Measurements from ENCODE around the gene S100A5. TPM values are rescaled to one million over a fixed set of nuclear protein-coding genes. Genes with fewer than 3 reads are reported as not detected.
A peak's percentile ranks its signal among the peaks of the same experiment; 100 is the strongest.

S100A5 gene
- total and polyA plus RNA-seq, 9 of the 15 experiments (the other 6 are each of a cell fraction or from before 2014, with no cell fraction given), result 0.56 to 1.4 (median 0.64) TPM; not detected in 5

DNA sequence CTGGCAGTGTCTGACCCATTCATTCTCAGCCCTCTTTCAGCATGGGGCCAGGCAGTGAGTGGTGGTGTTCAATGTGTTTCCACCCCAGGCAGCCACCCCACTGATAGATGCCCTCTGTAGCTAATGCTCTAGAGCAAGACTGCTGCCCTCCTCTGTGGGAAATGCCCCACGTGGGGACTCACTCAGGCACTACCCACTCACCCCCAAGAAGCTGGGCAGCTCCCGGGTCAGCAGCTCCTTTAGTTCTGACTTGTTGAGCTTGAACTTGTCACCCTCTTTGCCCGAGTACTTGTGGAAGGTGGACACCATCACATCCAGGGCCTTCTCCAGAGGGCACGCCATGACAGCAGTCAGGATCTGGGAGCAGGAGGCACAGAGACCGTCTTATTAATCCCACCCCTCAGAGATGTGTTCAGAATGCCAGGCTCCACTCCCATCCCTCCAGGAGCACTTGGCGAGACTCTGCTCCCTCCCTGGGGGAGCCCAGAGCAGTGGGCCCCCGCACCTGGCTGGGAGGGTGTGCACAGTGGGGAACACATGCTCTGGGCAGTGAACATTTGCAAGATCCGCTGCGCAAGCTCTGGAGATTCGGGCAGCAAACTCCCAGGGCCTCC, 3.8 kb upstream of the S100A5 start (continued):
- no peak for TF ChIP-seq ATF6 (CRISPR knock-in tag; IDR thresholded peaks at IDR 0.05)
- TF ChIP-seq PHF8 (IDR thresholded peaks at IDR 0.05; ENCODE audit: borderline replicate concordance, low read length), result peak; percentile 47; the same call in 1 of the 2 replicates
- TF ChIP-seq CBX3 (IDR thresholded peaks at IDR 0.05; ENCODE audit: borderline replicate concordance in 1 of 2, low read length in 2 of 2), result peak in 1 of 2 experiments; percentile 96; a peak in 1 of 3 replicates
- TF ChIP-seq, protein P1, sequence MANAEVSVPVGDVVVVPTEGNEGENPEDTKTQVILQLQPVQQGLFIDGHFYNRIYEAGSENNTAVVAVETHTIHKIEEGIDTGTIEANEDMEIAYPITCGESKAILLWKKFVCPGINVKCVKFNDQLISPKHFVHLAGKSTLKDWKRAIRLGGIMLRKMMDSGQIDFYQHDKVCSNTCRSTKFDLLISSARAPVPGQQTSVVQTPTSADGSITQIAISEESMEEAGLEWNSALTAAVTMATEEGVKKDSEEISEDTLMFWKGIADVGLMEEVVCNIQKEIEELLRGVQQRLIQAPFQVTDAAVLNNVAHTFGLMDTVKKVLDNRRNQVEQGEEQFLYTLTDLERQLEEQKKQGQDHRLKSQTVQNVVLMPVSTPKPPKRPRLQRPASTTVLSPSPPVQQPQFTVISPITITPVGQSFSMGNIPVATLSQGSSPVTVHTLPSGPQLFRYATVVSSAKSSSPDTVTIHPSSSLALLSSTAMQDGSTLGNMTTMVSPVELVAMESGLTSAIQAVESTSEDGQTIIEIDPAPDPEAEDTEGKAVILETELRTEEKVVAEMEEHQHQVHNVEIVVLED (CRISPR knock-in tag; IDR thresholded peaks at IDR 0.05), result no peak
- no peak for TF ChIP-seq CHD4 (IDR thresholded peaks at IDR 0.05; ENCODE audit: insufficient read depth, insufficient replicate concordance, low read depth, low read length, poor library complexity, severe bottlenecking)
- TF ChIP-seq MTA1 (IDR thresholded peaks at IDR 0.05; ENCODE audit: borderline replicate concordance), result no peak
- no peak for TF ChIP-seq GTF2B (IDR thresholded peaks at IDR 0.05; ENCODE audit: extremely low read depth, insufficient read length)
- TF ChIP-seq ZNF232 (CRISPR knock-in tag; IDR thresholded peaks at IDR 0.05), result no peak
- no peak for TF ChIP-seq ASH1L (IDR thresholded peaks at IDR 0.05; ENCODE audit: borderline replicate concordance, low read depth, partially characterized antibody)
- TF ChIP-seq NR2C2 (CRISPR knock-in tag; IDR thresholded peaks at IDR 0.05), result 0 out of 2 replicates have a peak, but pooled peaks have one; percentile 51
- TF ChIP-seq NR2C2 (tag; IDR thresholded peaks at IDR 0.05), result no peak
- TF ChIP-seq SNRNP70 (optimal IDR thresholded peaks at IDR 0.05; ENCODE audit: low read depth, low read length), result no peak
- no peak for TF ChIP-seq MXI1 (IDR thresholded peaks at IDR 0.05; ENCODE audit: low read depth, low read length)
- no peak for TF ChIP-seq CLOCK (CRISPR knock-in tag; IDR thresholded peaks at IDR 0.05; ENCODE audit: borderline replicate concordance)
- no peak for TF ChIP-seq NELFE (IDR thresholded peaks at IDR 0.05; ENCODE audit: insufficient read depth, insufficient read length)
- peak; percentile 26 for TF ChIP-seq RBBP5 (IDR thresholded peaks at IDR 0.05; ENCODE audit: borderline replicate concordance, insufficient read depth, low read length, poor library complexity, severe bottlenecking)
- no peak for TF ChIP-seq ZNF512 (tag; IDR thresholded peaks at IDR 0.05)

Measured in K562 (cell line).